HG03439 (cell line): ENCODE data around the gene CARD8.

Experiments
- ATAC-seq: cut with Tn5 transposase; IDR thresholded peaks from one replicate; pipeline ENCODE4 v1.9.1; 2021; ENCODE audit warnings: mild to moderate bottlenecking, moderate library complexity; ENCODE audit not compliant: unreplicated experiment

The CARD8 gene

GRCh38 chr19:48218997-48219396 is 36.7 kb downstream of the CARD8 start:
- no peak for ATAC-seq

- no peak for ATAC-seq
These were observed 38.8 kb downstream of the CARD8 start for GRCh38 chr19:48216933-48217332.

DNA sequence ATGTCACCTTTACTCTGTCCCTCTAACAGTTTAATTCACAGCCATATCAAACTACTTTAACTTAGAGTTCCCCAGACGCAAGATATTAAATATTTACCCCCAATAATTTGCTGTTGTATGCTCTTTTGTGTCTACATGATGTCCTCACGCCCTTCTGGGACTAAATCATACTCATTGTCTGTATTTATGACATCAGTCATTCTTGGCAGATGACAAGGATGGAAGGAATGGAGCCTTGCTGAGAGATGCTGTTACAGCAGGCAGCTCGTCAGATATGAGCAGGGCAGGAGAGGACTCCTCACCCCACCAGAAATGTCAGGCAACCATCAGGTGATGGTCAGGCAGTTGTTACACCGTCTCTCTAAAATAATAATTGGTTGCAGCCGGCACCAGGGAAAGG is 41.8 kb downstream of the CARD8 start:
- ATAC-seq: no peak

- no peak for ATAC-seq
These were observed 45.7 kb downstream of the CARD8 start for GRCh38 chr19:48210005-48210404.

- no peak for ATAC-seq
These were observed 49.2 kb downstream of the CARD8 start for GRCh38 chr19:48206397-48207093.

GRCh38 chr19:48203794-48204628 is 51.7 kb downstream of the CARD8 start:
- peak; percentile 83 for ATAC-seq

DNA sequence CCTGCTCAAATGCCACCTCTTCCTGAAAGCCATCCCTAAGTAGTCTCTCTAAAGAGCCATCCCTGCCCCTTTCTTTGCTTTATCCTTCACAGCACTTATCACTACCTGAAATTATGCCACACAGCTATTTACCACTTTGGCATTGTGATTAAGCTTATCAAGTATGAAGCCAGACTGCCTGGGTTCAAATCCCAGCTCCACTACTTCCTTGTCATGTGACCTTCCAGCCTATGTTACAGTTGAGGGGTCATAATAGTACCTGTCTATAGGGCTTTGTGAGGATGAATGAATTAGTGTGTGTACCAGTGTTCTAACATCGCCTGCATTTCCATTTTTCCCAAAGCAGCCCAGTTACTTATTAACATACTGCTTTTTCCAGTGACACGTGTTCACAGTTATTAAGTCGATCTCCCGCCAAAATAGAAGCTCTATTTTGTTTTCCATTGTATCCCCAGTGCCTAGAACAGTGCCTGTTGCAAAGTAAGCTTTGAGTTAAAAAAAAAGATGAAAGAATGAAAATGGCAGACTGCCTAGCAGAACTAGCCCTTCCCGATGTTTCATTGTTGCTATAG is 52.4 kb downstream of the CARD8 start:
- no peak for ATAC-seq

DNA sequence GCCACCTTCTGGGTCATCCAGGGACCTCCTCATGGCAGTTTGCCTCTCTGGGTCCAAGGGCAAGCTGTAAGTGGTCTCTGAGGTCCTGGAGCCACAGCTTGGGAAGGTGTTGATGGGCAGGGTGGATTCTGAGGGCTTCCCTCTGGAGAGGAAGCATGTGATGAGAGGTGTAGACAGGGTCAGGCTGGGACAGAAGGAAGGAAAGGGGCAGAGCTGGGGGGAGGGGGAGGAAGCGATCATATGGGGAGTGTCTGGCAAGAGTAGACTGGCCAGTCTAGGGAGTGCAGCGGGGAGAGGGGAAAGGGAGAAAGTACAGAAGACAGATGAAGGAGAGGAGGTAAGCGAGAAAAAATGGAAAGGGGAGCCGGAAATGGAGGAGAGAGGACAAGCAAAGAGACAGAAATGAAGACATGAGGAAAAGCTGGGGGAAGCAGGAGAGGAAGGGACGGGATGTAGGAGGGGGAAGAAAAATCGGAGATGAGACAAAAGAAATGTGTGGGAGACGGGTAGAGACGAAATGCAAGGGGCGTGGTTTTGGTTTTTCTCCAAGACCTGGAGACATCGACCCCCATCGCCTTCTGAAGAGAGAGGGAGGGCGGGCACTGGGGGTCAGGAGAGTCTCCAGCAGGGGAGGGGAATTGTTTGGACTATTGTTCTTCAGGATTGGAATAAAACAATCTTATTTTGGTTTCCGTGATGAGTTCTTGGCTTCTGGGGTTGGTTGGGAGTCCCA is 58.6 kb downstream of the CARD8 start:
- ATAC-seq: no peak

- ATAC-seq: no peak
These were observed 59.4 kb downstream of the CARD8 start for GRCh38 chr19:48196321-48196763.

GRCh38 chr19:48194844-48195830 is 60.6 kb downstream of the CARD8 start:
- ATAC-seq: no peak

- no peak for ATAC-seq
These were observed 61.5 kb downstream of the CARD8 start for GRCh38 chr19:48194041-48194843.

DNA sequence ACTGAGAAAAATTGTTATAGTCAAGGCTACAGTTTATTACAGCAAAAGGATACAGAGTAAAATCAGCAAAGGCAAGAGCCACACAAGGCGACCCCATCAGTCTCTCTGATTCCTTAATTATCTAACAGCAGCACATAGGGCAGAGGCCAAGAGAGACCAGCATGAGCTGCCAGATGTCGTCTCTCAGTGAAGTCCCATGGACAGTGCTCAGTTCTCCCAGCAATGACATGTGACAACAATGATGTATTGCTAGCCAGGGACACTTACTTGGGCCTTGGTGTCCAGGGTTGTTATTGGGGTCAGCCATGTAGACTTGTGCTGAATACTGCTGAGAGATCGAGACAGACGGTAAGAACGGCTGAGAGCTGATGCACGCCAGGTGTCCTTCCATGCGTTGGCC is 63.0 kb downstream of the CARD8 start:
- no peak for ATAC-seq

DNA sequence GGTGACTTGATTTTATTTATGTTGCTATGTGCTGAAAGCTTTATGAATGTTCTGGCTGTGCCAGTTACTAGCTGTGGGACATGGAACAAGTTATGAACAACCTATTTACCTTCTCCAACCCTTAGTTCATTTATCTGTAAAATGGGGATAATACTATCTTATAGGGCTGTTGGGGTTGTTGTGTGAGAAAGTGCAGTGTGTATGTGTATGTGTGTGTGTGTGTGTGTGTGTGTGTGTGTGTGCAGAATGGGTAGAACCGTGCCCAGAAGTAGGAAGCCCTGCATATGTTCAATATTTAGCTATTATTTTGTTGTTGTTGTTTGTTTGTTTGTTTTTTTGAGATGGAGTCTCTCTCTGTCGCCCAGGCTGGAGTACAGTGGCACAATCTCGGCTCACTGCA is 64.8 kb downstream of the CARD8 start:
- no peak for ATAC-seq

- no peak for ATAC-seq
These were observed 65.3 kb downstream of the CARD8 start for GRCh38 chr19:48190288-48190884.

- peak; percentile 45 for ATAC-seq
These were observed 69.1 kb downstream of the CARD8 start for GRCh38 chr19:48186541-48186991.

DNA sequence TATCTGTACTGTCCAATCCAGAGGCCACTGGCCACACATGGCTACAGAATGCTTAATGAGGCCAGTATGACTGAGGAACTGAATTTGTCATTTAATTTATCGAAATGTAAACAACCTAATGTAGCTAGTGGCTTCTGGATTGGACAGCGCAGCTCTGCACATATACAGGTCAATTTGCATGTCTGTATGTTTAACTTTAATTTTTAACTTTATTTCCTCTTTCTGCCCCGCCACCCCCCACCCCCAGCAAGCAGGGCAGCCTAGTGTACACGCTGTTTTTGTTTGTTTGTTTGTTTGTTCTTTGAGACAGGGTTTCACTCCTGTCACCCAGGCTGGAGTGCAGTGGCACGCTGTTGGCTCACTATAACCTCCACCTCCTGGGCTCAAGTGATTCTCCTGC is 69.7 kb downstream of the CARD8 start:
- peak; percentile 14 for ATAC-seq

- ATAC-seq: no peak
These were observed 72.4 kb downstream of the CARD8 start for GRCh38 chr19:48183356-48183755.

- no peak for ATAC-seq
These were observed 73.3 kb downstream of the CARD8 start for GRCh38 chr19:48182434-48182833.

DNA sequence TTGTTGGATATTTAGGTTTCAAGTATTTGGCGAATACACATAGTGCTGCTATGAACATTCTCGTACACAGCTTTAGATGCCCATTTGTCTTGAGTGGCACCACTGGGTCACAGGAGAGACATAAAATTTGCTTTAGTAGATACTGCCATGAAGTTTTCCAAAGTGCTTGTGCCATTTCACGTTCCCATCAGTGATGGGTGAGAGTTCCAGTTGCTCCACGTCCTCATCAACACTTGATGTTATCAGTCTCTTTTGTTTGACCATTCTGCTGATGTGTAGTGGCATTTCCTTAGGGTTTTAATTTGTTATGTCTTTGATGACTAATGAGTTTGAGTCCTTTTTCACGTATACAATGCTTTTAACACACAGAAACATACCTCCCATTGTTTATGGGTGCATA is 74.2 kb downstream of the CARD8 start:
- ATAC-seq: no peak
